GM10847 (cell line): ENCODE results near the gene NFIX.

Source experiments
- POLR2A ChIP-seq: IDR thresholded peaks from 2 replicates; pipeline ENCODE4 v1.6.1; 2011; ENCODE audit not compliant: insufficient read length; ENCODE audit errors: extremely low read depth

Gene NFIX

DNA sequence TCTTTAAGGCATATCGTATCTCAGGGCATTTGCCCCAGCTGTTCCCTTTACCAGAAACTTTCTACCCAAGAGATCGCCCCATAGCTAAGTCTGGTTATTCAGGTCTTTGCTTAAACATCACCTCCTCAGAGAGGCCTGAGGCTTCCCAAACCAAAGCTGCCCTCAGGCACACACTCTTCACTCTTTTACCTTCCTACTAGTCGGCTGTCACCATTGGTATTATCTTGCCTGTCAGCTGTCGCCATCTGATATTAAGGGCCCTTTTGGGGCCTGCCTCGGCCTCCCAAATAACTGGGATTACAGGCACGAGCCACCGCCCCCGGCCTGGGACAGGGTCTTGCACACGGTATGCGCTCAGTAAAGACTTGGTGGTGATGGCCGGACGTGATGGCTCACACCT is 39.3 kb upstream of the NFIX start:
- TF ChIP-seq POLR2A, result no peak

- TF ChIP-seq POLR2A, result peak; percentile 91
Measured at GRCh38 chr19:12956446-12957388, 38.6 kb upstream of the NFIX start, which contains the start of gene GADD45GIP1. GADD45GIP1 (minus strand) TSS chr19:12957223; CDS start chr19:12957212, 11 bp downstream.

- TF ChIP-seq POLR2A, result no peak
Measured at GRCh38 chr19:12959481-12959880, 35.8 kb upstream of the NFIX start.

DNA sequence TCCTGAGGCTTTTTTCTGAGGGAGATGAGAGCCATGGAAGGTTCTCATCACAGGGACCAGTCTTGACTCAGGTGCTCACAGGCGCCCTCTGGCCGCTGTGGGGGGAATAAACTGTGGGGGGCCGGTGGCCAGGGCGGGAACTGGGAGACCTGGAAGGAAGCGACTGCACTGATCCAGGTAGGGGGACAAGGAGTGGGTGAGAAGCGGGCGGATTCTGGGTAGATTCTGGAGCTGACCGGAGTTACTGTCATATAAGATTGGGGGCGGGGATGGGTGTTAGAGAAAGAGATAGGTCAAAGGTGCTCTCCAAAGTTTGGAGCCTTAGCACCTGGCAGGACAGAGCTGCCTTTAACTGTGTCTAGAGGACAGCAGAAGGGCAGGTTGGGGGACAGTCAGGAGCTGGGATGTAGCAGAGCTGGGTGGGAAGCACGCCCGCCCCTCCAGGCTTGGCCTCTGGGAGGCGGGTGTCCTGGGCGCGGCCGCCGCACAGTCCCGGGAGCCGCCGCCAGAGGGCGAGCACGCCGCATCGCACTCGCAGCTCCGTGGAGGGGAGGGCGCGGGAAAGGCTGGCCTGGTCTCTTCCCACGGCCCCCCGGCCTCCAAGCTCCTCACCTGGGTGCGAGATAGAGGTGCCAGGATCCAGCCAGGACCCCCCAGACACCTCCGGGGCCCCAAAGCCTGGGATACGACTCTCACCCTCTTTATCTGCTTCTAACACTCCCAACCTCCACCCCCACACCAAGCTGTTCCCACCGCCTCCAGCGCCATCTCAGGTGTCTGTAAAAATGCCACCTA is 30.1 kb upstream of the NFIX start:
- no peak for TF ChIP-seq POLR2A

- TF ChIP-seq POLR2A, result no peak
Measured at GRCh38 chr19:12965812-12966135, 29.5 kb upstream of the NFIX start.

DNA sequence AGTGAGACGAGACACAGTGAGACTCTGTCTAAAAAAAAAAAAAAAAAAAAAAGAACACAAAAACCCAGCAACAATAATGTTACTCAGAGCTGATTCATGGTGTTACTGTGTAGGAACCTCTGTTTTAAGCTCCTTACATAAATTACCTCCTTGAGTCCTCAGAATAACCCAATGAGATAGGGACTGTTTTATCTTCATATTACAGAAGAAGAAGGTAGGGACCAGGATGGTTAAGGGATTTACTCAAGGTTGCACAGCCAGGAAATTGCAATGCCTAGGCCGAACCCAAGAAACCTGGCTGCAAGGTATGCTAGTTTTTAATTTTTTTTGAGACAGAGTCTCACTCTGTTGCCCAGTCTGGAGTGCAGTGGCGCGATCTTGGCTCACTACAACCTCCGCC is 27.4 kb upstream of the NFIX start:
- TF ChIP-seq POLR2A, result no peak

GRCh38 chr19:12969292-12969988 is 25.8 kb upstream of the NFIX start, which contains the start of gene DAND5:
DAND5 (plus strand) TSS chr19:12969576; CDS start chr19:12969661, 85 bp downstream.
- no peak for TF ChIP-seq POLR2A

- TF ChIP-seq POLR2A, result no peak
Measured at GRCh38 chr19:12970070-12970820, 25.0 kb upstream of the NFIX start.

- no peak for TF ChIP-seq POLR2A
Measured at GRCh38 chr19:12973236-12973635, 22.0 kb upstream of the NFIX start.

DNA sequence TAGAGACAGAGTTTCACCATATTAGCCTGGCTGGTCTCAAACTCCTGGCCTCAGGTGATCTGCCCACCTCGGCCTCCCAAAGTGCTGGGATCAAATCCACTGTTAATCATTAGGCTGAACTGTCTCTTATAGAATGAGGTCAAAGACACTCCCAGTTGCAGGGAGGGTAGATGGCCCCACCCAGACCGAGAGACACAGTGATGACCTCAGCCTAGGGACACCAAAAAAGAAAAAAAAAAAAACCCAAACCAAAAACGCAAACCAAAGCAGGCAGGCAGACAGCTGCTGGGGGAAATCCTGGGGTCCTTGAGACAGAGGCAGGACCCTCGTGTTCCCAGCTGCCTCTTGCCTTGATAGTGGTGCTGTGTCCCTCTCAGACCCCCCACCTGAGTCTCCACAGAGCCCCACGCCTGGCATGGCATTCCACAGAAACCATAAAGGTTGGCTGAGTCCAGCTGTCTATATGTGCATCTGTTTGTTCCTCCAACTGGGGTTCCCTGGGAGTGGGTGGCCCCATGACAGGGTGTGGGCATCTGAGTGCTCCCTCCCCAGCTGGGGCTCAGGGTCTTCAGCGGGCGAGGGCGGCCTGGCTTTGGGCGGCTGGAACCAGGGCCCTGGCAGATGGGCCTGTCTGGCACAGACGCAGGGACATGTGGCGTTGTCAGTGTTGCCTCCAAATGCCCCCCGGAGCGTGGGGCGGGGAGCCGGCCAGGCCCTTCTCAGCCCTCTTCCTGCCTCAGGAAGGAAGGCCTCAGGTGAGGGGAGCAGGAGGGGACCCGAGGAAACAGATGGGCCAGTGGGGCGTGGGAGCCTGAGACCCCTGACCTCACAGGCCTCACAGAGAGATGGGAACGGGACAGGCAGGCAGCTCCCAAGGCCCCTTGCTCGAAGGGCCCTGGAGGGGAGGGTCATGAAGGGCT is 20.7 kb upstream of the NFIX start:
- no peak for TF ChIP-seq POLR2A

DNA sequence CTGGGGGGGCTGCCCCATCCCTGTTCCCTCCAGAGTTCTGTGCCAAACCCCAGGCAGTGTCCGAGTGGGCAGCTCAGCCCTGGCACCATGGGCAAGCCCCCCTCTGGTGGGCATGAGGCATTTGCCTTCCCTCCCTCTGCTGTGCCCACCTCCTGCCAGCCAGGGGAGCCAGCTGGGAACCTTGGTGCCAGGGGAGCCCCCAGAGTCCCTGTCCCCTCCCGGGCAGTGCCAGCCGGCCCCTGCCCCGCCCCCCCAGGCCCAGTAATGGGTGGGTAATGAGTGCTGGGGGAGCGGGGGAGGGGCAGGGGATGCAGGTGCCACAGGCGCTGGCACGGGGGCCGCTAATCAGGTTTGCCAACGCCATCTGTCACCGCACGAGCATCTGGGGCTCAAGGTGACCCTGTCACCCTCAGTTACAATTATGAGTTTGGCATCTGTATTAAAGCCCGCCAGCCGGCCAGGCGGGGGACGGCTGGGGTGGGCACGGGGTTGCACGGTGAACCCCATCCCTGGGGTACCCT is 20.0 kb upstream of the NFIX start:
- no peak for TF ChIP-seq POLR2A

DNA sequence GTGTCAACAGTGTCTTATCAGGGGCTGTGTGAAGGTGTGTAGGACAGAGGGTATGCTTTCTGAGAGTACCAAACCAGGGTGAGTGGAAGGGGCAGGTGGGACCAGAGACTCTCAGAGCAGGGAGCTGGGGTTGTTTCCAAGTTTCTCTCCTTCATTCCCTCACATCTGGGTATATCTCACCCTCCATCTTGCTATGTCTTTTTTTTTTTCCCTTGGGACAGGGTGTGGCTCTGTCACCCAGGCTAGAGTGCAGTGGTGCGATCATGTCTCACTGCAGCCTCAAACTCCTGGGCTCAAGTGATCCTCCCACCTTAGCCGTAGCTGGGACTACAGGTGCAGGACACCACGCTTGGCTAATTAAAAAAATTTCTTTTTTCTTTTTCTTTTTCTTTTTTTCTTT is 15.3 kb upstream of the NFIX start:
- no peak for TF ChIP-seq POLR2A

- TF ChIP-seq POLR2A, result no peak
Measured at GRCh38 chr19:12982648-12983047, 12.6 kb upstream of the NFIX start.

DNA sequence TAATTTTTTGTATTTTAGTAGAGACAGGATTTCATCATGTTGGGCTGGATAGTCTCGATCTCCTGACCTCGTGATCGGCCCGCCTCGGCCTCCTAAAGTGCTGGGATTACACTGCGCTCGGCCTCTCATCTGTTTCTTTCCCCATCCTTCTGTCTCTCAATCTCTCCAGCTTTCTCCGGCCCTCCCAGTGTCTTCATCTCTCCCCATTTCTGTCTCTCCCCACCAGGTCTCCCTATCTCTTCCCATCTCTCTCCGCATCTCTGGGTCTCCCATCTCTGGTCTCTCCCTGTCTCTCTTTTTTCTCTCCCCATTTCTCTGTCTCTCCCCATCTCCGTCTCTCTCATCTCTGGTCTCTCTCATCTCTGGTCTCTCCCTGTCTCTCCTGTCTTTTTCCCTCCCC is 12.2 kb upstream of the NFIX start:
- TF ChIP-seq POLR2A, result no peak

- TF ChIP-seq POLR2A, result no peak
Measured at GRCh38 chr19:12983542-12984142, 11.6 kb upstream of the NFIX start.
